GM15510 (cell line): ENCODE results near the gene KLRC3.

Source experiments
- POLR2A ChIP-seq: IDR thresholded peaks from 3 replicates; pipeline ENCODE4 v1.6.1; 2011; ENCODE audit warnings: borderline replicate concordance; ENCODE audit not compliant: insufficient read length; ENCODE audit errors: extremely low read depth

Gene KLRC3

DNA sequence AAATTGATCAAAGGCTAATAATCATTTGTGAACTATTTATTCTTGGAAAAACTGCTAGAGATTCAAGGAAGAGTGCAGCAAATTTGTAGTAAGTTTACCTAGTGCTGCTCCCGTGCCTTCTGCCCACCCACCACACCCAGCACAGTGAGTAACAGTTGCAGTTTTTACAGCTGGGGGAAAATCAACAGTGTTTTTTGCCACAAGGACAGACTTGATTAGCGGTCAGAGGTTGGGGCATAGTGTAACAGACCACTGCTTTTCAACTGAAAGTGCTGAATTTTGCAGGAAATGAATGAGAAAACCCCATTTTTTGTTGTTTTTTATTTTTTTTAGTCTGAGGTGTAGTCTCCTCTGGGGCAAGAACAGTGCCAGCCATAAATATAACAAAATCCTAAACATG lies 23.1 kb downstream of the KLRC3 start:
- no peak for TF ChIP-seq POLR2A

DNA sequence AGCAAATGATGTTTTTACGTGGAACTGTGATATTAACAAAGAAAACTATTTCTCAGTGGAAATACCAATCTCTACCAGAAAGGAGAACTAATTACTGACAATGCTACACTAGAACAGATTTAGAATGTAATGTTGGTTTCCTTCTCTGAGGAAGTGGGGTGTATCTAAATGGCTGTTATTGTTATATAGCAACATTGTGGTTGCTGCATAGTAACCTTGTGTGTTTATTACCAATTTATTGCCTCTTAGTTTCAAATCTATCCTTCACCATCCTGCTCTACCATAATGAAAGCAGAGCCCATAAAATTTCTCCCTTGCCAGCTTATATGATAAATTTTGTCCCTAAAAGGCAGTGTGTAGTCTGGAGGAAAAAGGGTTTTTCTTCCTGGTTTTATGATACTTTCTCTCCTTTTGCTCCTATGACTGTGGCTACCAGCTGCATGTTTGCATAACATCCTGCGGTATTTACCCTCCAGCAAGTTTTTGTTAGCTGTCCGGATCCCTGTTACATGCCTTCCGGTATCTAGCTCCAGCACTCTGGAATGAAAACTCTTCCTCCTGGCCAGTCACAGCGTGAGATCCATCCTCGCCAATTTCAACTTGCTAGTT lies 24.9 kb downstream of the KLRC3 start:
- no peak for TF ChIP-seq POLR2A

DNA sequence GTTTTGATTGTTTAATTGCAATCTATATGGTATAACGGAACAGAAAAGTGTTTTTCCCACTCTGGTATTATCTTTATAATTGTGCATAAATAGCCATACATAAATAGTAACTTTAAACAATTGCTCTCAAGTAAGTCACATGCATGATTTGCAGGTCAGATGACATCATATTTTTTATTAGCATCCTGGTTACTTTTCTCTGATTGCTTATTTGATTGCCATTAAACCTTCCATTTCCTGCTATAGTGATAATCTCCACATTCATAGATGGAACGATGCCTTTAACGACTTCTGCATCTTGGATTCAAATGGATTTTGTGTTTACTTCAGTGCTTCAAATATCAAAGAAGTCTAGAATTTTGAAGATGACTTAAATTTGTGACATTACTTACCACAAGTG lies 27.1 kb downstream of the KLRC3 start:
- no peak for TF ChIP-seq POLR2A

DNA sequence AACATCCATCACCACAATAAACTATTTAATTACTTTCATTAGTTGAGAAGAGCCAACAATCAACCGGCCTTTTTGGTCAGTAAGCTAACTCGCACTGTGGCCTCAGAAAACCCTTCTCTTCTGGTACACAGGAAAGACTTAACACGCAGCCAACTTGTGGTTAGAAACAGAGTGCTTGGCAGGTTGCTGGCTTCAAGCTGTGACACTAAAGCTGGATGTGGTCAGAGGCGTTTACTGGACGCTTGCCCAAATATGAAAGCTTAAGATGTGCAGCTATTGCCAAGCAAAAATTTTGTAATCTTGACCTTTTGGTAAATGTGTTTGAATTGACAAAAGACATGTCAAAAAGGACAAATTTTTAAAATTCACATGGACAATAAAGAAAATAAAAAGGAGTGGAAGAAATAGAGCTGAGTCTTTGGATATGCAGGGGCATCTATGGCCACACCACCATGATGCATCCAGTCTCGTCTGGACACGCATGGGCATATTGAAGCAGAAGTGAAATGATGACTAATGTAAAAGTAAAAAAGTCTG lies 27.9 kb downstream of the KLRC3 start:
- no peak for TF ChIP-seq POLR2A

DNA sequence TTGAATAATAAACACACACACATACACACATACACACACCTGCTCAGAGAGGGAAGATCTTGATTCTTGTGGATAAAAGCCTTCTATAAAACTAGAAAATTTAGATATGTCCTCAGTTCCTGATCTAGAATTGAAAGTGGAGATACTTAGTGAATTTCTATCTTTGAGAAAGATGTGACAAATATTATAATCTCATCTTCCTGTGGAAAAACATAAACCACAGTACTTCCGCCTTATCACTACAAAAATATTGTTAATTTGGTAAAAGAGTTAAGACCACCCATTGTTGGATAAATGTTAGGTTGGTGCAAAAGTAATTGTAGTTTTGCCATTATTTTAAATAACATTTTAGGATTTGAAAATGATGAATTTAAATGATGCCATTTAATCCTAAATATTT lies 30.5 kb downstream of the KLRC3 start, which contains the start of gene KLRK1:
Gene KLRK1 (minus strand): TSS at position 138 of the 400 bp plus-strand sequence. CDS start 1,231 bp downstream, outside the sequence.
- TF ChIP-seq POLR2A: no peak

DNA sequence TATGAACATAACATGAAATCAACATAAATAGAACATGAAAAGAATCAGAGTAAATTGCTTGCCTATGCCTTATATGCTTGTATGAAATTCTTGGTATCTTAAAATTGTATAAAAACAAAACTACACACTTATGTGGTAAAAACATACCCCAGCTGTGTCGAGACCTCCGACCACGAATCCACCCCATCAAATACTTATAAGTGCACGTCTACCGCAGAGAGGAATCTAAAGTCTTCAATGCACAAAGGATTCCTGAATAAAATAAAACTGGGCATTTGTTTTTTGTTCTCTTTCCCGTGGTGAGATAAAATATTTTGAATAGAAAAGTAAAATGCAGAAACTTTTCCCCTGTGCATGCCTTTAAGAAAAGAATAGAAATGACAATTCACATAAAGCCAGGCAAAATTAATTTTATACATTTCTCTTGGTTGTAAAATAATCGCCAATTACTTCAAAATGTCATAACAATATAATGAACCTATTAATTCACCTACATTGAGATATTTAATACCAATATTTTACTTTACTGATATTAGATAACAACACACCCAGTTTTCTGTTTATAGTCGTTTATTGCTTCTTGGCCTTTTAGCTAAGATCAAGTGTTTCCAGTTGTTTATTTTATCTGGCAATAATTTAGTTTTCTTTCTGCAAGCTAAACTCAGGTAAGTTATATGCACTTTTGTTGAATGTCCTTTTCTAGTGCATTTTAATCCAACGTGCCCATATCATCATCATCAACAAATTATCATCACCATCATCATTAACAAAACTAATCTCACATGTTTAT lies 31.6 kb downstream of the KLRC3 start:
- TF ChIP-seq POLR2A: no peak

DNA sequence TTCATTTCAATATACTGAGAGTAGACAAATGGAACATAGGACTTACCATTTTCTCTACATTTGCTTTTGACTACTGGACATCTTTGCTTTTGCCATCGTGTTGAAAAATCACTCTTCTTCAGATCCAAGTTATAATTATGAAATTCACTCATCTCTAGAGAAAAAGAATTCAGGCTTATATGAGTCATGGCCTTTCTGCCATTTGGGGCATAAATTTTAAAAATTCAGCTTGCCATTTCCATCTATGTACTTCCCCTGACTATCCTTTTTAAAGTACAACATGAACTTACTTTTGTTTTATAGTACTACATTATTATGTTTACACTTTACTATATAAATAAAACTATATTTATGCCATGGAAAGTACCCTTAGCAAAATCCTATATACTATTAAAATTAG lies 33.5 kb downstream of the KLRC3 start:
- no peak for TF ChIP-seq POLR2A

DNA sequence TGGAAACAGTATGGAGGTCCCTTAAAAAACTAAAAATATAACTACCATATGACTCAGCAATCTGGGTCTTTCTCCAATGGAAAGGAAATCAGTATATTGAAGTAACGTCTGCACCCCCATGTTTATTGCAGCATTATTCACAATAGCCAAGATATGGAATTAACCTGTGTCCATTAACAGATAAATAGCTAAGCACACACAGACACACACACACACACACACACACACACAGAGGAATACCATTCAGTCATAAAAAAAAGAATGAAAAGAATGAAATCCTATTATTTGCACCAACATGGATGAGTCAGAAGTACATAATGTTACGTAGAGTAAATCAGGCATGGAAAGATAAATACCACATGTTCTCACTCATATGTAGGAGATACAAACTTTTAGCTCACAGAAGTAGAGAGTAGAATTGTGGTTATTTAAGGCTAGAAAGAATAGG lies 35.2 kb downstream of the KLRC3 start:
- TF ChIP-seq POLR2A: no peak

DNA sequence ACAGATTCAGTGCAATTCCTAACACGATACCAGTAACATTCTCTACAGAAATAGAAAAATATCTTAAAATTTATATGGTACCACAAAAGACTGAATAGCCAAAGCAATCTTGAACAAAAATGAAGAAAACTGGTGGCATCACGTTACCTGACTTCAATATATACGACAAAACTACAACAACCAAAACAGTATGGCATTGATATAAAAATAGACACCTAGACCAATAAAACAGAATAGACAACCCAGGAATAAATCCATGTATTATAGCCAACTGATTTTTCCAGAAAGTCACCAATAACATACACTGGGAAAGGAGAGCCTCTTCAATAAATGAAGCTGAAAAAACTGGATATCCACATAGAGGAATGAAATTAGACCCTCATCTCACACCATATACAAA lies 36.2 kb downstream of the KLRC3 start:
- TF ChIP-seq POLR2A: no peak

DNA sequence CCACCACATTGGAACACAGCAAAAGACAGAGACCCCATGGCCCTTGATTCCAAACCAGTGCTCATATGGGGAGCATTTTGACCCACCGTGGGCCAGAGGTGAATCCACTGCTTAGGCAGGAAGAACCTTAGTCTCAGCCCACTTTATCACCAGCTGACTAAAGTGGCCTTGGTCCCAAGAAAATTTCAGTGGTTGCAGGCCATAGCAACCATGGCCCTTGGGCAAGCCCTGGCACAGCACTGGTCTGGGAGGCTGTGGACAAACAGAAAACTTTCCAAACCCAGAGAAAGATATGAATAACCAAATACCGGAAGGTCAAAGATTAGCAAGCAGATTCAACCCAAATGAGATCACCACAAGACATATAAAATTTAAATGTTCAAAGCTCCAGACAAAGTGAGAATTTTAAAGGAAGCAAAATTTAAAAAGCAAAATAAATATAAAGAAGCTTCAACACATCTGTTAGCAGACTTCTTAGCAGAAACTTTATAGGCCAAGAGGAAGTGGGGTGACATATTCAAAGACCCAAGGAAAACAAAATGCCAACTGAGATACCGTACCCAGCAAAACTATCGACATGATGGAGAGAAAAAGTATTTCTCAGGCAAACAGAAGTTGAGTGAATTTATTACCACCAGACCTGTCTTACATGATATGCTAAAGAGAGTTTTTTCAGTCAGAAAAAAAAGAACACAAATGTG lies 38.3 kb downstream of the KLRC3 start:
- no peak for TF ChIP-seq POLR2A

DNA sequence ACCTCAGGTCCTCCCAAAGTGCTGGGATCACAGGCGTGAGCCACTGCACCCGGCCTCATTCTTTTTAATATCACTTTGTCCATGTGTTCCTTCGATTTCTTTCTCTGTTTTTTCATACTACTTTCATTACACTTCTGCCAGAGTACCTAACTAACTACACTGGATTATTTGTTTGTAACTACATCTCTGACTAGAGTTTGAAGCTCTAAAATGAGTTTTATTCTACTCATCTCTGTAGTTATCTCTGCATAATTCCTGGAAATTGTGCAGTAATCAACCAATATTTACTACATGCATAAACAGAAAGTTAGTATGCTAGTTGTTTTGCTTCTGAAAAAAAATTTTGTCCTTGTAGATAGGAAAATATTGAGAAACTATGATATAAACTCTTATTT lies 45.8 kb downstream of the KLRC3 start:
- no peak for TF ChIP-seq POLR2A

DNA sequence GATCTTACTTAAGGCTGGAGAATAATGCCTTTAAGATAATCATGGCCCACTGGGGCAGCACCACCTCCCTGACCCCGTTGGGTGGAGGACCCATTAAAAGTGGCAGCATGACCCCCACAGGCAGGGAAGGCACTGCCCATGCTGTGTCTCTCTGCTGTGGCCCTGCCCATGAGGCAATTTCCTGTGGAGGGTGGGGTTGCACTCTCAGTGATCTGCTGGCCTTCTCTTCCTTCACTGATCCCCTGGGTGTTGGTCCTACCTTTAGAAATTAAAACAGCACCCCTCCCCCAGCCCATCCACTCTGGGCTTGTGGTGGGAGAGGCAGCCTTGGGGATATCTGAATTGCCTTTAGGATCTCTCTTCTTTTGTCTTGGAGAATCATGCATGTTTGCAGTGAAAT lies 47.8 kb downstream of the KLRC3 start:
- TF ChIP-seq POLR2A: no peak

DNA sequence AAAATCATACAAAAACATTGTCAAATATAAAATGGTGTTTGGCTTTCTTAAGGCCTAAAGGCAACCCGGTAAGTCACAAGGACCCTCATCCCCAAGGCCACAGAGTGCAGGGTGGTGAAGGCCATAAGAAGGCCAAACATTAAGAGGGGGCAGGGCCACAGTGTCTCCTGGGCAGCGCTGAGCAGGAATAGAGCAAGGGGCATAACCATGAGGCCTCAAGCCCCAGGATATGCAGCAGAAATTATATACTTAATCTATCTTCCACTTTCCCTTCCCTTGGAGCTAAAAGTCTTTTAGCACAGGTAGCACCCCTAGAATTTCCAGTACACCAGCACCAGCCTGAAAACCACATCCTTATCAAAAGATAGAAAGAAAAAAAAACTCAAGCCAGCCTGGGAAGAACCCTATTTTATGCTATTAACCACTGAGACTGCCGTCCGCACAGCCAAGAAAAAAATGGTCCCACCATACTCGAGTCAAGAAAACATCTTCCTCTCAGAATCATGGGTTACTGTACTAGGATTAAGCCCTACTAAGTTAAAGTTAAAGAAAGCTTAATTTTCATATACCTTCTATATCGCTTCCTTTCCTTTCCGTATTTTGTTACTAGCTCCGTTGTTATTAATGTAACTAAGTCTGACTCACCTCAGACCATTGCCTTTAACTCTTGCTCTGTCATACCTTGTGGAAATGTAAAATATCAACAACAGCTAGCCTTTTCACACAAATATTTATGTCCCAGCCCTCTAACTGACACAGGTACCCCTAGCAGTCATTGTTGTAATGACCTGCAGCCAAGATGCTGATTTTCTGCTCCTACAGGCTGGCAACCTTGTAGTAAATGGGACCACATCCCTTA lies 50.6 kb downstream of the KLRC3 start:
- no peak for TF ChIP-seq POLR2A

DNA sequence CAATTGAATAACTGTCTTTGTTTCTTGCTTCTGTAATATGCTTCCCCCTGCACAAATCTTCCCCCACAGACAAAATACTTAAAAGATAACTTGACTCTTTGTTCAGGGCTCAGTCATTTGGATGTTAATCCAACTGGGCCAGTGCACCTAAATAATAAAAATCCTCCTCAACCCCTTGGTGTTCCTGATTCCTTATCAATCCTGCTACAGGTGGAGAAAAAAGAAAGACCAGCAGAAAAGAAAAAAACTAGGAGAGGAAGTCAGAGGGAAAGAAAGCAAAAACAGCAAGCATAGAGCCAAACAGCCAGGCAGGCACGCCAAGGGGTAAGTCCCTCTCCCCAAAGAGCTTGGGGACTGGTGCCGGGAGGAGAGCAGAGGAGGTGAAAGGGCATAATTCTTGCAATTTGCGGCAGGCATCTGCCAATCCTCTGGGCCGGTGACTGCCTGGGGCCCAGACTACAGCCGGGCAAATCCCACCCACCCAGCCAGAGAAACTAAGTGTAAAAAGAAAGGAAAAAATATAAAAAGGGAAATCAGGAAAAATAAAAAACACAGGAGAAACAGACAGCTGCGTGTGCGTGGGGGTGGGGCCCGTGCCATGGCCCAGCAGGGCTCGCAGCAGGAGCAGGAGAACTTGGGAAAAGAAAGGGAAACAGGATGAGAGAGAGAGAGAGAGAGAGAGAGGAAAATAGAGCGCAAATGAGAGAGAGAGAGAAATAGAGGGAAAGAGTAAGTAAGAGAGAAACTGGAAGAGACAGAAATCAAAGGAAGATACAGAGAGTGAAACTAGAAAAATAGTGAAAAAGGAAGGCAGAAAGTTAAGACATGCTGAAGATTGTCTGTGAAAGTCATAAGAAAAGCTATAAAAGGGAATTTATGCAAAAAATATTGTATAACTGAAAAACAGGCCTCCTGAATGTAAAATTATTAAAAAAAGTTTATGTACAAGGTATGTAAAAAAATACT lies 51.9 kb downstream of the KLRC3 start:
- no peak for TF ChIP-seq POLR2A

DNA sequence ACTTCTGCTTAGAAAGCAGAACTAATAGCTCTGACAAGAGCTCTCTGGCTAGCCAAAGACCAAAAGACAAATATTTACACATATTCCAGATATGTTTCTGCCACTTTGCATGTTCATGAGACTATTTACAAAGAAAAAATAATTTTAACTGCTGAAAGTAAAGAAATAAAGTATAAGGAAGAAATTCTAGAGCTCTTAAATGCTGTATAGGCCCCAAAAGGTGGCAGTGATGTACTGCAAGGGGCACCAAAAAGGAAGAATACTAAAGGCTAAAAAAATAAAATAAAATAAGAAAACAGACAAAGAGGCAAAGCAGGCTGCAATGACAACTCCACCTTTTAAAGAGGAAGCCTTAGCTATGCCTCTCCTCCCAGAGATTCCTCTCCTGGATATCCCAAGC lies 53.5 kb downstream of the KLRC3 start:
- no peak for TF ChIP-seq POLR2A
